ENCODE data around the gene PTPRJ.

GRCh38 chr11:48162885-48163268 is 182.5 kb downstream of the PTPRJ start:
- TF ChIP-seq KDM5B (IDR thresholded peaks at IDR 0.05; ENCODE audit: insufficient replicate concordance, low read depth, low read length): no peak
- no peak for TF ChIP-seq CTCF (IDR thresholded peaks at IDR 0.05 in 2 of 3, conservative IDR thresholded peaks at IDR 0.05 in 1 of 3; ENCODE audit: insufficient read depth in 2 of 3, low read depth in 1 of 3, low read length in 3 of 3)
- no peak for TF ChIP-seq CREB1 (IDR thresholded peaks at IDR 0.05)
- TF ChIP-seq CREB1 (CRISPR knock-in tag; IDR thresholded peaks at IDR 0.05): no peak
- no peak for TF ChIP-seq ZNF407 (IDR thresholded peaks at IDR 0.05; ENCODE audit: low read depth)
- no peak for TF ChIP-seq ETS1 (conservative IDR thresholded peaks at IDR 0.05; ENCODE audit: control insufficient read depth, low read depth, low read length)

All from K562 (cell line).